ENCODE data around the gene CLHC1.
"Not testable (repeated sequence)": the region's sequence is repeated elsewhere in the genome, so short reads cannot be mapped to it uniquely, and the experiment has no call there.

CLHC1 gene

GRCh38 chr2:55152475-55153412 is 79.3 kb downstream of the CLHC1 start:
- DNase-seq = no peak

- no peak for DNase-seq
Measured at GRCh38 chr2:55151733-55152433, 80.2 kb downstream of the CLHC1 start.

DNA sequence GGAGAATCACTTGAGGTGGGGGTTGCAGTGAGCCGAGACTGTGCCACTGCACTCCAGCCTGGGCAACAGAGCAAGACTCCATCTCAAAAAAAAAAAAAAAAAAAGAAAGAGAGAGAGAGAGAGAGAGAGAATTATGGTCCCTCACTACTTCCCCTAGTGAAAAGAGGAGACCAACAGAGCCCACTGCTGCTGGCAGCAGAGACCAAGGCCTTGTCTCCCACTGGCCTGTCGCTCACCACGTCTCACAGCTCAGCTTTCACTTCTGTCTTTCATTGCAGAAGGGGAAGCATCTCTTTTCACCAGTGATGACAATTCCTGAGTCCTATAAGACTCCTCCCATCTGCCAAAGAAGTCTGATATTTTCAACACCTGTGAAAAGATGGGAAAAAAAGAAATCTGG is 81.3 kb downstream of the CLHC1 start:
- DNase-seq = no peak

- DNase-seq = no peak
Measured at GRCh38 chr2:55148269-55148668, 83.8 kb downstream of the CLHC1 start.

GRCh38 chr2:55147531-55147930 is 84.6 kb downstream of the CLHC1 start:
- no peak for DNase-seq

DNA sequence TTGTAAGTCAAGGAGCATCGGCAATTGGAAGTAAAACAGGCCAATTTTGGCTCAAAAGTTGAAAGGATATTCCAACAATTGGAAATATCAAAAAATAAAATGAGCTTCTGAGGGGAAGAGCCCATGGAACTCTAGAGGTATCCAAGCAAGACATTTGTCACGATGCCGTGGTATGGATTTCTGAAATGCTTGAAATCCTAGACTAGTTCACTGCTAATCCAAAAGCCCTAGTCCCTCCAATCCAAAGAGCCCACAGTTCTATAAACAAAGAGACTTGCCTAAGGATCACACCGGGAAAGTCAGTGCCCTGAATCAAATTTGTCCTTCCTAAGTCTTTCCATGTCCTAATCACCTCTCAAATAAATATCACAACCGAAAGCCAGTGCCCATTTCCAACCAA is 85.1 kb downstream of the CLHC1 start:
- no peak for DNase-seq

DNA sequence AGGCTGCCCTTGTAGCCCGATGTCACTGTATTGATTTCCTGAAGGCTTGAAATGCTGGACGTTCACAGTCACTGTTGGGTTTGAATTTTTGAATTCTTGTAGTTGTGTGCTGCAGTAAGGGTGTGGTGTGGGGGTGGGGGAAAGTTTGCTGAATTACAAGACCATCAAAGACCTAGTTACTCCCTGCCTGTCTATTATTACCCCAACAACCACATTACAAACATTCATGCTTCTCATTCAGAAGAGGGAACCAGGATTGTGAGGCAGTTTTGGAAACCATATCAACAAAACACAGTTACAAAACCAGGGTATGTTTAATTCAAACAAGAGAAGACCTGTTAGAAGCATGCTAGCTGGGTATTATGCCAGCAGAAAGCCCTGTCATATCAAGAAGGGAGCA is 85.8 kb downstream of the CLHC1 start:
- no peak for DNase-seq

GRCh38 chr2:55144922-55145820 is 86.9 kb downstream of the CLHC1 start:
- no peak for DNase-seq

- not testable (repeated sequence) for DNase-seq
Measured at GRCh38 chr2:55143706-55144105, 88.4 kb downstream of the CLHC1 start.

DNA sequence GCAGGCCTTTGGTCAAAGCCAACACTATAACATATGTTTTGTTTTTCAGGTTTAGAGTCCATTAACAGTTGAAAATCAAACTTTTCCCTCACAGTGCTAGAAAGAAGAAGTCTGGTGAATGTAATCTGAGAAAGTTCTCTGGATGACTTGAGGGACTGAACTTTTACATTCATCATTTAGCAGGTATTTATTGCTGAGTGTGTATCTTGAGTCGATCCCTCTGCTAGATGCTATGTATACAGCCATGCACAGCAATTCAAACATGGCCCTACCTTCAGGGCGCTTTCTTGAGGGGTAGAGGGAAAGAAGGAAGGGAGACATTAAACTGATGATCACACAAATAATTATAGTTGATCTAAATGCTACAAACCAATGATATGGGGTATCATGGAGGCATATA is 89.6 kb downstream of the CLHC1 start:
- no peak for DNase-seq

- no peak for DNase-seq
Measured at GRCh38 chr2:55141572-55142413, 90.3 kb downstream of the CLHC1 start.

- DNase-seq = no peak
Measured at GRCh38 chr2:55140316-55141219, 91.5 kb downstream of the CLHC1 start.

DNA sequence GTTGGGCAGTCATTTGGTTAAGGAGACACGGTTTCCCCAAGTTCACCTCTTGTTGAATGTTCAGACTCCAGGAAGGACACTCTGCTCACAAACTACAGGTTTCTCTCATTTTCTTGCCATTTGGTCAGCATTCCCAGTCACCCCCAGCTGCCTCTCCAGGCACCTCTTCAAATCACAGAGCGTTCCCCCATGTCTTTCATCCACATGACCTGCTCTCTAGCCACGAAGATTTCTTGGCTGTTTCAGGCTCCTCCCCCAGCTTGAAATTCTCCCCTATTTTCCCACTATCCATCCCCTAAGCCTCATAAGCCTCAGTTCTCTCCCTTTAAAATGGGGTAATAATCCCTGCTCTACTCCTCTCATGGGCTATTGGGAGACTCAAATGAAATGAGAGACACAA is 92.8 kb downstream of the CLHC1 start:
- no peak for DNase-seq

- no peak for DNase-seq
Measured at GRCh38 chr2:55138882-55139229, 93.2 kb downstream of the CLHC1 start.

- DNase-seq = no peak
Measured at GRCh38 chr2:55138014-55138881, 93.8 kb downstream of the CLHC1 start.

DNA sequence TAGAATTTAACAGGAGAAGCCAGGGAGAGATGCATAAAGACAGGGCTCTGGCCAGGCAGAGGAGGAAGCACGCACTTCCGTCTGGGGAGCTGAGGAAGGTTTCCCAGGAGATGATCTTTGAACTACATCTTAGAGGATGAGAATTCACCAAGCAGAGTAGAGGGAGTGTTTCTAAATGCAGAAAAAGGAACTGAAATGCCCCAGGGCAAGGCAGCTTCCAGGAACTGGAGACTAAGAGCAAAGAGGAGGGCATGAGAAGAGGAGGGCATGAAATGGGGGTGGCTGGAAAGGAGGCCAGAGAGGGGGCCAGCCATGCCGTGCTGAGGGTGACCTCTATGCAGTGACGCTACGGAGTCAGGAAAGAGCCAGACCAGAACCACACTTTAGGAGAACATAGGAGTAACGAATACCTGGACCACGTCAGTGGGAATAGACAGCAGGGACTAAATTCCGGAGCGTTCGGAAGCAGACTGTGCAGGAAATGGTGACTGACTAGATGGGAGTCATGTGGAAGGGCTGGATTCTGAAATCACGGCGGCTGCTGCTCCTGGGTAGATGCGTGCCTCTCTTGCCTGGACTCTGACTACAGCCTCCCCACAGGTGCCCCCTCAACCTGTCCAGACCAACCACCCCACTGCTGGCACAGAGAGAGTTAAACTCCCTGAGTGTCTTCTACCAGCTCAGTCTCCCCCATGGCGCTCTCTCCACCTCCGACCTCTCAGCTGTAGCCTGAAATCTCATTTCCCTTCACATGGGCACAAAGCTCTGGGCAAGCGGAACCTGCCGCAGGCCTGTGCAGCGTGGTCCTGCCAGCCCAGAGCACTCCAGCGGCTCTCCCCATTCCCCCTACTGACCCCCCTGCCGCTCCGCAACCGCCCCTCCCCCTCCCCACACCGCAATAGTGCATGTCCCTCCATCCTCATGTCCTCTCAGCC is 94.8 kb downstream of the CLHC1 start:
- no peak for DNase-seq

GRCh38 chr2:55136138-55136541 is 96.0 kb downstream of the CLHC1 start:
- no peak for DNase-seq

DNA sequence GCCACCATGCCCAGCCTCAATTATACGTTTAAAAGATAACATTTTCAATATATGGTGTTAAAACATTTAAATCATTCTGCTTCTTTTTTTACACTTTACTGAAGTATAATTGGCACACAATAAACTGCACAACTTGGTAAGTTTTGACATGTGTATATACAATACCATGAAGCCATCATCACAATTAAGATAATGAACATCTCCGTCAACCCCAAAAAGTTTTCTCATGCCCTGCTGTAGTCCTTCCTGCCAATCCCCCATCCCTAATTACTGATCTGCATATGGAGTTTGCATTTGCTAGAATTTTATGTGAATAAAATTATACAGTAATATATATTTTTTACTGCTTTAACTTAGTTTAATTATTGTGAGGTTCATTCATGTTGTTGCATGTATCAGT is 96.6 kb downstream of the CLHC1 start:
- DNase-seq = no peak

DNA sequence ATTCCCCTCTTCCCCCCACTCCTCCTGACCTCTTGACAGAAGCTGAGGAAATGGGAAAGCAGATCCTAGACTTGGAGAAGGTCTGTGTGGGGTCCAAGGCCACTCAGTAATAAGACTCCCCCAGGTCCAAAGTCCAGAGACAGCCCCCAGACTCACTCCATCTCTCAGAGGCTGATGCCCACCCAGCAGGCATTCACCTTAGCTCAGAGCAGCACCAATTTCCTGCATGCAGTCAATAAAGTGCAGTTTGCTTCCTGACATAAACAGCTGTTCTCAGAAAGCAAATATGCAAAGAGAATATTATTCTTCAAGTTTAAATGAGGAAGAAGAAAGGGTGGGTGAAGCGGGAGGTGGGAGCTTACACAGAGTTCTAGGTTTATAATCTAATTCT is 97.8 kb downstream of the CLHC1 start:
- no peak for DNase-seq

Measured in right hindlimb (tissue), 1 donor.